Endothelial cell of umbilical vein (primary cell): Measurements from ENCODE around the gene MCFD2. TPM values are rescaled to one million over a fixed set of nuclear protein-coding genes. Genes with fewer than 3 reads are reported as not detected.
A peak's percentile ranks its signal among the peaks of the same experiment; 100 is the strongest.

ENCODE experiments used
- BruUV-seq: library from RNA; stranded (reverse); fragments of 400-500 nt; replicated peaks from 2 replicates; lab custom pipeline; 2021; lab: Mats Ljungman, UMichigan
- CTCF ChIA-PET: fragments of 300-600, 350-600 bp; sonication (Branson Sonifier 250); formaldehyde crosslinking; loops from one replicate; lab custom pipeline; 2021; ENCODE audit warnings: antibody characterized with exemption, inconsistent platforms; lab: Charles Lee
- POLR2A ChIA-PET: fragments of 300-600, 350-600 bp; sonication (Branson Sonifier 250); formaldehyde crosslinking; loops from one replicate; lab custom pipeline; 2021; ENCODE audit warnings: antibody characterized with exemption, inconsistent platforms; lab: Charles Lee
- DNase-seq: peaks from one replicate; pipeline ENCODE4 v3.0.0-alpha.2; 2011; ENCODE audit warnings: low read depth, low spot score
- FAIRE-seq: peaks from 2 replicates; lab custom pipeline; 2011; peaks lifted over from hg19 to GRCh38; lab: Jason Lieb, UNC
- H2AFZ ChIP-seq: 2 replicates; pipeline ENCODE4 v1.6.0; 2012; ENCODE audit warnings: low read depth, low read length, control low read depth, inconsistent platforms
- H3K27ac ChIP-seq: 2 replicates; pipeline ENCODE4 v1.5.1; 2011; ENCODE audit warnings: low read depth, mild to moderate bottlenecking, control low read depth, low read length, moderate library complexity; ENCODE audit not compliant: insufficient read depth
- H3K27me3 ChIP-seq, 2 experiments: 2 replicates each; pipeline versions ENCODE4 v1.6.0 to v1.6.1; 2011; ENCODE audit warnings: low read length in 2 of 2, mixed read lengths in 1 of 2; ENCODE audit not compliant: control insufficient read depth in 2 of 2, insufficient read depth in 2 of 2
- H3K36me3 ChIP-seq, 2 experiments: 2 replicates in 1 of 2; 3 replicates in 1 of 2; pipeline ENCODE4 v1.5.1; 2011; ENCODE audit warnings: low read length in 2 of 2, mild to moderate bottlenecking in 1 of 2, moderate library complexity in 1 of 2; ENCODE audit not compliant: control insufficient read depth in 2 of 2, insufficient read depth in 2 of 2; ENCODE audit errors: extremely low read depth in 1 of 2
- H3K4me1 ChIP-seq: 3 replicates; pipeline ENCODE4 v1.5.1; 2011; ENCODE audit warnings: mild to moderate bottlenecking, low read length; ENCODE audit not compliant: control insufficient read depth, insufficient read depth; ENCODE audit errors: extremely low read depth
- H3K4me2 ChIP-seq: 2 replicates; pipeline ENCODE4 v1.6.1; 2011; ENCODE audit warnings: low read length, control low read depth, mixed read lengths; ENCODE audit not compliant: insufficient read depth
- H3K4me3 ChIP-seq, 3 experiments: fragments of 200-600 bp in 1 of 3; sonication (generic), shearing (Covaris generic) in 1 of 3; replicated peaks in 1 of 3; 2 replicates each; pipeline ENCODE4 v1.5.1; 2011 to 2016; ENCODE audit warnings: control low read depth in 3 of 3, low read length in 3 of 3, mild to moderate bottlenecking in 2 of 3, inconsistent platforms in 1 of 3, low read depth in 1 of 3, moderate library complexity in 1 of 3; ENCODE audit not compliant: insufficient read depth in 1 of 3
- H3K79me2 ChIP-seq: 2 replicates; pipeline ENCODE4 v1.6.0; 2012; ENCODE audit warnings: low read length, inconsistent platforms; ENCODE audit not compliant: control insufficient read depth, insufficient read depth
- H3K9ac ChIP-seq: replicated peaks from 2 replicates; pipeline ENCODE3; 2011; ENCODE audit warnings: low read length, control low read depth; ENCODE audit not compliant: insufficient read depth; ENCODE audit errors: extremely low read depth
- H3K9me1 ChIP-seq: replicated peaks from 3 replicates; pipeline ENCODE4 v1.6.0; 2011; ENCODE audit warnings: mild to moderate bottlenecking, low read length; ENCODE audit not compliant: control insufficient read depth, insufficient read depth; ENCODE audit errors: extremely low read depth
- H3K9me3 ChIP-seq: replicated peaks from 2 replicates; pipeline ENCODE4 v1.5.1; 2012; ENCODE audit warnings: low read length, inconsistent platforms; ENCODE audit not compliant: control insufficient read depth, insufficient read depth
- H4K20me1 ChIP-seq: replicated peaks from 2 replicates; pipeline ENCODE3; 2011; ENCODE audit warnings: mild to moderate bottlenecking, low read length; ENCODE audit not compliant: control insufficient read depth, insufficient read depth; ENCODE audit errors: extremely low read depth
- CTCF ChIP-seq, 2 donors: IDR thresholded peaks; 1 replicate in 1 of 2; 2 replicates in 1 of 2; pipeline ENCODE4 v1.5.1; 2011; ENCODE audit warnings: low read length in 2 of 2, mild to moderate bottlenecking in 2 of 2, moderate library complexity in 2 of 2, control low read depth in 1 of 2, inconsistent platforms in 1 of 2, low read depth in 1 of 2; ENCODE audit not compliant: insufficient read depth in 1 of 2; ENCODE audit errors: extremely low read depth in 1 of 2
- EZH2 ChIP-seq: IDR thresholded peaks from 2 replicates; pipeline ENCODE4 v1.6.1; 2012; ENCODE audit warnings: borderline replicate concordance, low read depth, mild to moderate bottlenecking, moderate library complexity, low read length, inconsistent platforms; ENCODE audit not compliant: severe bottlenecking
- FOS ChIP-seq: IDR thresholded peaks from 2 replicates; pipeline ENCODE4 v1.6.1; 2011; ENCODE audit warnings: mild to moderate bottlenecking, low read length, moderate library complexity, borderline replicate concordance; ENCODE audit not compliant: insufficient read depth
- GATA2 ChIP-seq: IDR thresholded peaks from 2 replicates; pipeline ENCODE4 v1.7.0; 2011; ENCODE audit warnings: low read depth, mild to moderate bottlenecking, moderate library complexity, mixed read lengths, low read length; ENCODE audit not compliant: insufficient read length, insufficient read depth
- JUN ChIP-seq: IDR thresholded peaks from 2 replicates; pipeline ENCODE4 v1.6.1; 2011; ENCODE audit warnings: borderline replicate concordance, low read depth; ENCODE audit not compliant: insufficient read length, insufficient read depth
- MAX ChIP-seq: IDR thresholded peaks from 2 replicates; pipeline ENCODE4 v1.6.1; 2011; ENCODE audit not compliant: insufficient read depth, insufficient read length
- MYC ChIP-seq: IDR thresholded peaks from one replicate; pipeline ENCODE4 v1.6.1; 2011; ENCODE audit warnings: mild to moderate bottlenecking, low read depth, low read length
- POLR2A ChIP-seq: IDR thresholded peaks from 2 replicates; pipeline ENCODE4 v1.6.1; 2012; ENCODE audit warnings: low read depth, mild to moderate bottlenecking, control low read depth, low read length
- POLR2AphosphoS5 ChIP-seq: IDR thresholded peaks from 2 replicates; pipeline ENCODE4 v1.6.1; 2012; ENCODE audit warnings: low read depth, mild to moderate bottlenecking, control low read depth, low read length, moderate library complexity; ENCODE audit not compliant: insufficient read depth
- dilution Hi-C: fragments of 300-500 bp; cut with MboI; formaldehyde crosslinking; loops from one replicate; pipeline ENCODE4 v1.15.0; 2019; ENCODE audit warnings: low sequenced_read_pairs; ENCODE audit not compliant: extremely low pct_ligation_motif_present
- intact Hi-C: fragments of 100-400 bp; cut with micrococcal nuclease; formaldehyde crosslinking; loops from one replicate; pipeline ENCODE4 v1.10.0; 2022
- polyA plus RNA-seq, 4 experiments: library from polyadenylated mRNA; depleted of rRNA in 3 of 4; stranded (reverse) in 3 of 4; unstranded in 1 of 4; fragments of >200 nt; gene quantifications; 2 replicates each; pipeline versions ENCODE4 v1.2.1 to v1.2.3, GENCODE V29; 2011 to 2012; ENCODE audit warnings: missing spikeins in 1 of 4
- total RNA-seq: library from RNA; stranded (reverse); gene quantifications from 2 replicates; pipeline ENCODE4 v1.2.3, GENCODE V29; 2021

MCFD2 gene
- total and polyA plus RNA-seq, 2 donors (not counting 3 experiments of a cell fraction or from before 2014, with no cell fraction given): 74.8 to 141 TPM

GRCh38 chr2:46872902-46873603 is 42.6 kb downstream of the MCFD2 start:
- no TSS peak for BruUV-seq
- FAIRE-seq: no peak
- no peak overlapping the region for H3K9ac ChIP-seq
- H3K9me3 ChIP-seq: no peaks in the 10 kb centered on the region
- no peaks in the 10 kb centered on the region for H3K27me3 ChIP-seq
- peak overlapping the region; percentile 44 for H3K27ac ChIP-seq
- dilution Hi-C loops: no loop called here
- no peaks in the 10 kb centered on the region for H3K9me1 ChIP-seq
- H3K79me2 ChIP-seq: no peaks in the 10 kb centered on the region
- H3K4me1 ChIP-seq: peaks cover 16% of the 10 kb centered on the region
- DNase-seq: no peak
- intact Hi-C loops: loop anchor here (2.0 to 10.0 kb wide), 3 partner anchors 18 to 878 kb away; no protein-coding TSS in a partner anchor
- ChIA-PET POLR2A (no interaction called here), CTCF (interaction anchor here (0.7 to 2.0 kb wide), 8 partner anchors 9 to 96 kb away, joined by 3 to 5 read pairs (median 4); no protein-coding TSS in a partner anchor)
- TF ChIP-seq MAX (no peak), POLR2A (no peak), MYC (no peak), JUN (no peak), GATA2 (no peak), POLR2AphosphoS5 (no peak), EZH2 (no peak), FOS (no peak), CTCF (IDR thresholded peaks at IDR 0.05; ENCODE audit: extremely low read depth in 1 of 2, insufficient read depth in 1 of 2, low read depth in 1 of 2, low read length in 2 of 2) (no peak)
- H4K20me1 ChIP-seq: no peaks in the 10 kb centered on the region
- H2AFZ ChIP-seq: peak overlapping the region; percentile 11
- H3K36me3 ChIP-seq: no peaks in the 10 kb centered on the region
- no peak overlapping the region for H3K4me3 ChIP-seq
- no peak overlapping the region for H3K4me2 ChIP-seq
